ENCODE measurements around the gene KRT84.

The KRT84 gene

GRCh38 chr12:52385226-52385702 is at the start of gene KRT84:
Gene KRT84 (minus strand): TSS chr12:52385652. CDS start chr12:52385585, 67 bp downstream.
- no peak for DNase-seq

- no peak for DNase-seq
Observed at GRCh38 chr12:52434760-52435530, 49.5 kb upstream of the KRT84 start.

- DNase-seq = no peak
Observed at GRCh38 chr12:52434081-52434733, 48.8 kb upstream of the KRT84 start, which contains the start of gene KRT75. Gene KRT75 (minus strand): TSS chr12:52434371. CDS start chr12:52434304, 67 bp downstream.

GRCh38 chr12:52433501-52434080 is 48.1 kb upstream of the KRT84 start:
- no peak for DNase-seq

GRCh38 chr12:52432559-52433207 is 47.2 kb upstream of the KRT84 start:
- no peak for DNase-seq

GRCh38 chr12:52428121-52428520 is 42.7 kb upstream of the KRT84 start:
- no peak for DNase-seq

GRCh38 chr12:52427083-52427482 is 41.6 kb upstream of the KRT84 start:
- DNase-seq = no peak

GRCh38 chr12:52426034-52426433 is 40.6 kb upstream of the KRT84 start:
- DNase-seq = no peak

GRCh38 chr12:52425466-52425865 is 40.0 kb upstream of the KRT84 start:
- DNase-seq = no peak

GRCh38 chr12:52423661-52424500 is 38.4 kb upstream of the KRT84 start:
- DNase-seq = no peak

- no peak for DNase-seq
Observed at GRCh38 chr12:52423035-52423434, 37.6 kb upstream of the KRT84 start.

- no peak for DNase-seq
Observed at GRCh38 chr12:52419656-52420055, 34.2 kb upstream of the KRT84 start.

GRCh38 chr12:52418576-52419110 is 33.2 kb upstream of the KRT84 start:
- no peak for DNase-seq

GRCh38 chr12:52417740-52418139 is 32.3 kb upstream of the KRT84 start:
- no peak for DNase-seq

- no peak for DNase-seq
Observed at GRCh38 chr12:52416795-52417194, 31.3 kb upstream of the KRT84 start.

- DNase-seq = no peak
Observed at GRCh38 chr12:52415870-52416750, 30.7 kb upstream of the KRT84 start.

- DNase-seq = no peak
Observed at GRCh38 chr12:52414936-52415335, 29.5 kb upstream of the KRT84 start.

- DNase-seq = no peak
Observed at GRCh38 chr12:52413782-52414345, 28.4 kb upstream of the KRT84 start.

GRCh38 chr12:52413202-52413601 is 27.8 kb upstream of the KRT84 start:
- no peak for DNase-seq

GRCh38 chr12:52411815-52412214 is 26.4 kb upstream of the KRT84 start:
- no peak for DNase-seq

Measured in NCI-H1048 (cell line).